Colonic mucosa (tissue), 4 donors: ENCODE measurements around the gene PRRG4. TPM values are rescaled to one million over a fixed set of nuclear protein-coding genes. Genes with fewer than 3 reads are reported as not detected.

ENCODE experiments used
- DNase-seq: peaks from one replicate; pipeline ENCODE4 v3.0.0-alpha.2; 2020
- H3K27ac ChIP-seq: fragments of 200-600 bp; one replicate; pipeline ENCODE4 v1.8.0; 2021
- H3K27me3 ChIP-seq: fragments of 200-600 bp; one replicate; pipeline ENCODE4 v1.8.0; 2021
- H3K36me3 ChIP-seq: fragments of 200-600 bp; one replicate; pipeline ENCODE4 v1.8.0; 2021
- H3K4me1 ChIP-seq: fragments of 200-600 bp; one replicate; pipeline ENCODE4 v1.8.0; 2021; ENCODE audit warnings: mild to moderate bottlenecking
- H3K4me3 ChIP-seq: fragments of 200-600 bp; one replicate; pipeline ENCODE4 v1.8.0; 2021
- H3K9ac ChIP-seq, 2 donors: one replicate each; pipeline ENCODE4 v1.7.0; 2013; ENCODE audit warnings: control low read depth in 2 of 2, low read depth in 2 of 2, low read length in 2 of 2
- H3K9me3 ChIP-seq: fragments of 200-600 bp; one replicate; pipeline ENCODE4 v1.8.0; 2021
- CTCF ChIP-seq: fragments of 200-600 bp; IDR thresholded peaks from one replicate; pipeline ENCODE4 v1.8.0; 2022; ENCODE audit warnings: antibody characterized with exemption, mild to moderate bottlenecking
- intact Hi-C: fragments of 100-400 bp; cut with DNase I; formaldehyde crosslinking; loops from one replicate; pipeline ENCODE4 v1.14.1; 2022
- total RNA-seq, 2 donors: library from RNA; stranded (reverse); fragmentation: NEBNext Ultra II Directional in 1 of 2; extraction: Animal tissue kit (Norgen Biotek cat#: 25700) in 1 of 2; gene quantifications; one replicate each; pipeline ENCODE4 v1.2.1, GENCODE V29; 2021
- donor health status: healthy.
- donor health status: DM: no; HTN: no; CAD: no.
- donor health status: DM: no; HTN: no; CAD: no.

Gene PRRG4
- total RNA-seq, 2 donors from 2014 or later, result 11.5 to 18.6 TPM

DNA sequence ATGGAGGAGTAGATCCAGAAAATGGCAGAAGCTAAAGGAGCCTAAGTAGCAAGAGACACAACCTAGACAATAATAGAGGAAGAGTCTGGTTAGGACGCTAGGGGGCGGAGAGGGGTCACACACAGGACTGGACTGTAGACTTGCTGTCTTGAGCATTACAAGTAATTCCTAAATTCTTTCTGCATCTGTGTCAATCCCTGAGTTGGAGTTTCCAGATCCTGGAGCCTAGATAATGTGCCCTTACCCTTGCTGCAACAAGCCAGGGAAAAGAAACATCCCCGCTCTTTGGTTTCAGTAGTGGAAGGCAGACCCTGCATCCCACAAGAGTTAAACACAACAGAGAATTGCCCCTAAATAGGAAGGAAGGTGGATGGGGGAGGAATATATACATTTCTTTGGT is 20.4 kb upstream of the PRRG4 start:
- Histone ChIP-seq H3K9ac (no peak overlapping the region), H3K27ac (no peak overlapping the region), H3K4me3 (no peak overlapping the region), H3K9me3 (no peaks in the 10 kb centered on the region), H3K36me3 (no peaks in the 10 kb centered on the region), H3K4me1 (no peaks in the 10 kb centered on the region), H3K27me3 (no peaks in the 10 kb centered on the region)
- DNase-seq, result peak; percentile 82
- peak; percentile 64 for TF ChIP-seq CTCF
- intact Hi-C loops, result no loop called here

DNA sequence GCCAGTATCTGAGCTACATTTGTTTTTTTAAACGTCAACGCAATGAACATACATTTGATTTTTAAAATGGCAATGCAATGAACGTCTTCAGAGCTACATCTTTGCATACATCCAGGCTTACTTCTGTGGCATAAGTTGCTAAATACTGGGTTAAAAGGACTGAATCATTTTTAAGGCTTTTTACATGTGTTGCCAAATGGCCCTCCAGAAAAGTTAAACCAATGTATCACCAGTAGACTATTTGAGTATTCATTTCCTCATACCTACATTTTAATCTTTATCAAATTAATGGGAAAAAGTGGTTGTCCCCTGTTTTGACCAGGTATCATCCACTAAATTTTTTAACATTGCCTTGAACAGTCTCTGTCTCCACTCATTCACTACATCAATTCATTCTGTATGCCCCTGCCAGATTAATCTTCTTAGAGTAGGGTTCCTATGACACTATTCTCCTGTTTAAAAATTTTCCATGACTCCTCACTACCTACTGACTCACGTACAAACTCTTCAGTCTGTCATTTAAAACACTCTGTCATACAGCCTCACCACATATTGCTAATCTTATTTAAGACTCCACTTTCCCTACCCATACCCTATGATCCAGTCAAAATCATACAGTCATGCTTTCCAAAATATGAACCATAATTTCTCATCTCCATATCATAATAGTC is 12.4 kb upstream of the PRRG4 start:
- no peak overlapping the region for H3K27ac ChIP-seq
- no peak for TF ChIP-seq CTCF
- H3K27me3 ChIP-seq, result no peaks in the 10 kb centered on the region
- DNase-seq, result no peak
- H3K9me3 ChIP-seq, result no peaks in the 10 kb centered on the region
- intact Hi-C loops, result loop anchor here (10.0 kb wide), 1 partner anchor 247 kb away; no protein-coding TSS in a partner anchor
- H3K4me3 ChIP-seq, result no peak overlapping the region
- H3K36me3 ChIP-seq, result no peaks in the 10 kb centered on the region
- no peak overlapping the region for H3K9ac ChIP-seq
- H3K4me1 ChIP-seq, result no peaks in the 10 kb centered on the region

DNA sequence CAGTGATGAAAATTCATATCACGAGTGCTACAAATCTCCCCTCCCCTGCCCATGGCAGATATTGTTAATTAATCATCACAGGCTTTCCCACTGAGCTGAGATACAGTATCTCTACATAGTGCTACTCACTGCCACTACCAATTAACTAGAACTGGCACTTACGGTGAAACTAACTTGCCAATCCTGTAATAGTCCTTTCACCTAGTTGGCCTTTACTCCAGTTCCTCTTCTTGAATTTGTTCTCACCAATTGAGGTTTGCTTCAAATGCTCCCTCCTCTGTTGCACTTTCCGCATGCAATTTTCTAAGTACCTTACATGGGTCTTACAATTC is 11.9 kb upstream of the PRRG4 start:
- Histone ChIP-seq H3K9ac (no peak overlapping the region), H3K27me3 (no peaks in the 10 kb centered on the region), H3K9me3 (no peaks in the 10 kb centered on the region), H3K27ac (no peak overlapping the region), H3K36me3 (no peaks in the 10 kb centered on the region), H3K4me1 (no peaks in the 10 kb centered on the region), H3K4me3 (no peak overlapping the region)
- no peak for TF ChIP-seq CTCF
- intact Hi-C loops, result loop anchor here (10.0 kb wide), 1 partner anchor 247 kb away; no protein-coding TSS in a partner anchor
- DNase-seq, result no peak

DNA sequence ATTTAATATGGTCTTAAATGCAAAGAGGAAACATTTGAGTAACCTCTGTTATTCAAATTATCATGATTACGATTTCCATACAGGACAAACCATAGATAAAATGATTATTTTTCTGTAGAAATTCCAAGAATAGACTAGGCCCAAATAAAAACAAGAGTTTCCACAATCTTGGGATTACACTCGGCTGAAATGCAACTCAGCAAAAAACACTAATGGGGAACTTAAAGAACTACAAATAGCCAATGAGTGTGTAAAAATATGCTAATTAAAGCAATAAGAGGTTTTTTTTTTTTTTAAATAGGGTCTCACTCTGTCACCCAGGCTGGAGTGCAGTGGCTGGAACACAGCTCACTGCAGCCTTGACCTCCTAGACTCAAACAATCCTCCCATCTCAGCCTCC is 10.5 kb upstream of the PRRG4 start:
- Histone ChIP-seq H3K4me3 (no peak overlapping the region), H3K4me1 (no peaks in the 10 kb centered on the region), H3K27ac (no peak overlapping the region), H3K36me3 (no peaks in the 10 kb centered on the region), H3K27me3 (no peaks in the 10 kb centered on the region), H3K9me3 (no peaks in the 10 kb centered on the region), H3K9ac (no peak overlapping the region)
- DNase-seq, result no peak
- intact Hi-C loops, result loop anchor here (10.0 kb wide), 1 partner anchor 246 kb away; no protein-coding TSS in a partner anchor
- TF ChIP-seq CTCF, result no peak

DNA sequence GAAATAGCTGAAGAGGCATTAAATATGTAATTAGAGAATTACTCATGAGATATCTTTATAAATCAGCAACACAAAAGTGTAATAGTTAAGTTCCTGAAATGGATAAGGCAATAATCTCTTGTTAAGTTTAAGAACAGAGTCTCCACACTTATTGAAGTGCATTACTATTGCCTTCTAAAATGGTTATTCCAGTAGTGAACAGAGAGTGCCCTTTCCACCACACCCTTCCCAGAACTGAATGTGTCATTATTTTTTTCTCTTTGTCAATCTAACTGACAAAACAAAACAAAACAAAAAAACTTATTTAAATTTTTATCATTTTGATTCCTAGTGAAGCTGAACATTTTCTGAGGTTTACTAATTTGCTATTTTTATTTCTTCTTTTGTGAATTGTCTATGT is 9.2 kb upstream of the PRRG4 start:
- DNase-seq, result no peak
- no peak for TF ChIP-seq CTCF
- Histone ChIP-seq H3K4me3 (no peak overlapping the region), H3K27ac (no peak overlapping the region), H3K9ac (no peak overlapping the region), H3K27me3 (no peaks in the 10 kb centered on the region), H3K9me3 (no peaks in the 10 kb centered on the region), H3K4me1 (no peaks in the 10 kb centered on the region), H3K36me3 (no peaks in the 10 kb centered on the region)
- intact Hi-C loops, result no loop called here
